ENCODE results near the gene CDIPT. TPM values are rescaled to one million over a fixed set of nuclear protein-coding genes. Genes with fewer than 3 reads are reported as not detected.

CDIPT gene
- total and polyA plus RNA-seq, 11 donors, result 57.5 to 143 (median 76.3) TPM

DNA sequence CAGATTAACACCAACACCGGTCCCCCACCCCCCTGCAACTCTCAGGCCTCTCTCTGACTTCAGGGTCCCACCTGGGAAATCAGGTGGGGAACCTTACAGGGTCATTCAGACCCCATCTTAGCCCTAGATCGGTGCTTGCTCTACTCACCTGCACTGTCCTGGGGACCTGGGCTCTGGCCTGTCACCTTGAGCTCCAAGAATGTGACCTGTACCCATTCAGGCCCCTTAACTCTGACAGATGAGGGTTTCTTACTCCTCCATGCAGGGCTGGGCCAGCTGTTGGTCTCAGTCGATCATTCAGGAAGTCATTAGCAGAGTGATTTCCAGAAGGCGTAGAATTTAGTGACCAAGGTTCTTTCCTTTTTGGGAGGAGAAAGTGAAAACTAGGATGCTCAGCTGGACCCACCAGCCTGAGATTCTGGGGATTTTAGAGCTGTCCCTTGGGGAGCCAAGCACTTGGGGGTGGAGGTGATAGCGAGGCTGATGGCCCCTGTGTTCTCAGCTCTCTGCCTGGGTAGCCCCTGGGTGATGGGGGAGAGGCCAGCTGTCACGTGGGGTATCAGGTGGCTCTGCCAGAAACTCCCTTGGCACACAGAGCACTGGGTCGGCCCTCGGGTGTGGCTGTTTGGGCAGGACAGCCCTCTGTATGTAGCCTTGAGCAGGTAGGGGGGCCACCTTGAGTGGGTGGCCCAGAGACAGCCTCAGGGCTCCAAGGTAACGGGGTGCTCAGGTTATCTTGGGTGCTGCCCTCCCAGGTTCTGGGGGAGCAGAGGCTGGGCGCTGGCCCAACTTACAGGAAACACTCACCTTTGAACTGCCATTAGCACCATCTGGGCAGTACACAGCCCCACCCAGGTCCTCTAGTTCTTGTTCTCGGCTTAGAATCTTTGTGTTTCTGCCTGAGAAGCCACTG, 42.0 kb downstream of the CDIPT start:
- Histone ChIP-seq H3K27me3 (no peaks in the 10 kb centered on the region), H3K27ac (peak overlapping the region; percentile 74 to 96 (median 88)), H3K9me3 (no peaks in the 10 kb centered on the region), H3K4me1 (peaks cover 3 to 87% (median 66%) of the 10 kb centered on the region in 12 donors), H3K4me3 (peak overlapping the region; percentile 21 to 94 (median 73)), H3K36me3 (peaks cover 0 to 25% (median 15%) of the 10 kb centered on the region in 9 donors)
- ATAC-seq (peak in 3 of 4 donors; percentile 2 to 5 (median 2)), DNase-seq (peak in 4 of 5 donors; percentile 37 to 56 (median 52))
- 34 to 47% (median 42%) methylated on average over 7 to 11 of the region's 11 CpGs for WGBS, 4 donors
- TF ChIP-seq POLR2A (IDR thresholded peaks at IDR 0.05), result no peak
- TF ChIP-seq, protein P1, sequence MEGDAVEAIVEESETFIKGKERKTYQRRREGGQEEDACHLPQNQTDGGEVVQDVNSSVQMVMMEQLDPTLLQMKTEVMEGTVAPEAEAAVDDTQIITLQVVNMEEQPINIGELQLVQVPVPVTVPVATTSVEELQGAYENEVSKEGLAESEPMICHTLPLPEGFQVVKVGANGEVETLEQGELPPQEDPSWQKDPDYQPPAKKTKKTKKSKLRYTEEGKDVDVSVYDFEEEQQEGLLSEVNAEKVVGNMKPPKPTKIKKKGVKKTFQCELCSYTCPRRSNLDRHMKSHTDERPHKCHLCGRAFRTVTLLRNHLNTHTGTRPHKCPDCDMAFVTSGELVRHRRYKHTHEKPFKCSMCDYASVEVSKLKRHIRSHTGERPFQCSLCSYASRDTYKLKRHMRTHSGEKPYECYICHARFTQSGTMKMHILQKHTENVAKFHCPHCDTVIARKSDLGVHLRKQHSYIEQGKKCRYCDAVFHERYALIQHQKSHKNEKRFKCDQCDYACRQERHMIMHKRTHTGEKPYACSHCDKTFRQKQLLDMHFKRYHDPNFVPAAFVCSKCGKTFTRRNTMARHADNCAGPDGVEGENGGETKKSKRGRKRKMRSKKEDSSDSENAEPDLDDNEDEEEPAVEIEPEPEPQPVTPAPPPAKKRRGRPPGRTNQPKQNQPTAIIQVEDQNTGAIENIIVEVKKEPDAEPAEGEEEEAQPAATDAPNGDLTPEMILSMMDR (IDR thresholded peaks at IDR 0.05), result no peak
- intact Hi-C loops (cut with DNase I), result loop anchor here in 3 of 10 donors (2.0 to 5.0 kb wide), 3 partner anchors 30 to 41 kb away; partner anchors contain the start of genes CDIPT (in 1 of the 3) and KIF22 (in 1 of the 3)

DNA sequence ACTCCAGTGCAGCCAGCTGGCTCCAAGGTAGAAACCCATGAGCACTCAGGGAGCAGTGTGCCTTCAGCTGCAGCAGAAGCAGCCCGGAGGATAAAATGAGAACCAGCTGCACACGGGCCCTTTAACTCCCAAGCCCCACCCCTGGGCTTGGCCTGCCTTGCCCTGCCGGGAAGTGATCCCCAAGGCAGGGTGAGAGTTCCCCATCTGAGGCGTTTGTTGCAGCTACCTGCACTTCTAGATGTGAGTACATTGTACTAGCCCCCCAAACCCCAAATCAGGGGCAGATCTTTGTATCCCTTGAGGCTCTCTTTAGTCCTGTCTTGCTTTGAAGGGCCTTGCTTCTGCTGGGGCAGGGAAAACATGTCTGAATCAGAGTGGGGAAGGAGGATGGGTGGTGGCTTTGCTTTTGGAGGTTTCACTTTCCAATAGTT, 42.7 kb downstream of the CDIPT start, which contains the start of gene MVP:
TSS of gene MVP (plus strand) at position 192 of the 431 bp plus-strand sequence. CDS start 10,088 bp downstream, outside the sequence.
- Histone ChIP-seq H3K9me3 (no peaks in the 10 kb centered on the region), H3K36me3 (peaks cover 0 to 20% (median 15%) of the 10 kb centered on the region in 9 donors), H3K4me3 (peak within 1 kb of the TSS; percentile 21 to 94 (median 73)), H3K27ac (peak within 1 kb of the TSS; percentile 74 to 96 (median 88)), H3K27me3 (no peaks in the 10 kb centered on the region), H3K4me1 (peaks cover 3 to 81% (median 61%) of the 10 kb centered on the region in 12 donors)
- intact Hi-C loops (cut with DNase I), result loop anchor here in 3 of 10 donors (2.0 to 5.0 kb wide), 3 partner anchors 29 to 42 kb away; partner anchors contain the start of genes CDIPT (in 1 of the 3) and KIF22 (in 1 of the 3)
- DNase-seq, result peak; percentile 73 to 83 (median 78)
- 0 to 1% (median 0%) methylated on average over 4 of the region's 4 CpGs for WGBS, 4 donors
- ATAC-seq, result peak in 3 of 4 donors; percentile 40 to 60 (median 41)
- peak in 1 of 2 donors; percentile 48 for TF ChIP-seq POLR2A (IDR thresholded peaks at IDR 0.05)
- TF ChIP-seq, protein P1 (IDR thresholded peaks at IDR 0.05), result no peak

DNA sequence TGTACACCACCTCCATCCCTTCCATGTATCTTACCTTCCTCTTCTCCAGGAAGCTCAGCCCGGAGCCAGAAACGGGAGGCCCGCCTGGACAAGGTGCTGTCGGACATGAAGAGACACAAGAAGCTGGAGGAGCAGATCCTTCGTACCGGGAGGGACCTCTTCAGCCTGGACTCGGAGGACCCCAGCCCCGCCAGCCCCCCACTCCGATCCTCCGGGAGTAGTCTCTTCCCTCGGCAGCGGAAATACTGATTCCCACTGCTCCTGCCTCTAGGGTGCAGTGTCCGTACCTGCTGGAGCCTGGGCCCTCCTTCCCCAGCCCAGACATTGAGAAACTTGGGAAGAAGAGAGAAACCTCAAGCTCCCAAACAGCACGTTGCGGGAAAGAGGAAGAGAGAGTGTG, 43.5 kb downstream of the CDIPT start:
- Histone ChIP-seq H3K27me3 (no peaks in the 10 kb centered on the region), H3K4me1 (peaks cover 3 to 81% (median 61%) of the 10 kb centered on the region in 12 donors), H3K27ac (peak overlapping the region in 7 of 12 donors; percentile 75 to 96 (median 90)), H3K36me3 (peaks cover 0 to 20% (median 15%) of the 10 kb centered on the region in 9 donors), H3K9me3 (no peaks in the 10 kb centered on the region), H3K4me3 (peak overlapping the region in 2 of 12 donors; percentile 73 to 85)
- WGBS, 4 donors, result 81 to 86% (median 84%) methylated on average over 14 to 15 of the region's 15 CpGs
- ATAC-seq (no peak), DNase-seq (no peak)
- intact Hi-C loops (cut with DNase I), result loop anchor here in 6 of 10 donors (5.0 to 10.0 kb wide), 4 partner anchors 43 to 185 kb away; partner anchors contain the start of genes CDIPT (in 3 of the 6), HIRIP3 (in 1 of the 6) and INO80E (in 1 of the 6)
- TF ChIP-seq, protein P1 (IDR thresholded peaks at IDR 0.05), result no peak
- no peak for TF ChIP-seq POLR2A (IDR thresholded peaks at IDR 0.05)

Measured in heart left ventricle (tissue), 16 donors.